Adrenal gland (tissue), 12 donors: ENCODE results near the gene JPT1. TPM values are rescaled to one million over a fixed set of nuclear protein-coding genes. Genes with fewer than 3 reads are reported as not detected.
"Not testable (repeated sequence)": the region's sequence is repeated elsewhere in the genome, so short reads cannot be mapped to it uniquely, and the experiment has no call there.

ENCODE experiments used
- DNase-seq, 7 donors: peaks; one replicate each; pipeline ENCODE4 v3.0.0-alpha.2; 2019 to 2020
- H3K27ac ChIP-seq, 5 donors: fragments of 200-600 bp; sonication (generic) in 4 of 5; 1 replicate in 3 of 5; 2 replicates in 2 of 5; pipeline versions ENCODE4 v1.5.1 to v1.8.0; 2016 to 2020; ENCODE audit warnings: mild to moderate bottlenecking in 1 of 5
- H3K27me3 ChIP-seq: fragments of 200-600 bp; 2 replicates; pipeline ENCODE4 v1.8.0; 2021
- H3K36me3 ChIP-seq, 2 donors: fragments of 200-600 bp; replicated peaks in 1 of 2; 1 replicate in 1 of 2; 2 replicates in 1 of 2; pipeline versions ENCODE4 v1.5.1 to v1.8.0; 2018 to 2022
- H3K4me1 ChIP-seq, 2 donors: fragments of 200-600 bp; replicated peaks in 1 of 2; 1 replicate in 1 of 2; 2 replicates in 1 of 2; pipeline versions ENCODE4 v1.5.1 to v1.8.0; 2018 to 2021
- H3K4me3 ChIP-seq, 4 donors: fragments of 200-600 bp; sonication (generic) in 3 of 4; one replicate each; pipeline ENCODE4 v1.5.1; 2016 to 2018
- H3K9me3 ChIP-seq, 3 donors: fragments of 200-600 bp; sonication (generic) in 1 of 3; replicated peaks in 1 of 3; 1 replicate in 2 of 3; 2 replicates in 1 of 3; pipeline versions ENCODE4 v1.5.1 to v1.8.0; 2016 to 2021
- CTCF ChIP-seq, 6 experiments: fragments of 450-650 bp in 4 of 6; fragments of 200-600 bp in 2 of 6; sonication (generic) in 1 of 6; IDR thresholded peaks; 1 replicate in 5 of 6; 2 replicates in 1 of 6; pipeline versions ENCODE4 v1.5.1 to v1.8.0; 2016 to 2021; ENCODE audit warnings: antibody characterized with exemption in 6 of 6, mild to moderate bottlenecking in 2 of 6, moderate library complexity in 1 of 6
- POLR2A ChIP-seq, 2 donors: fragments of 450-650 bp; IDR thresholded peaks; one replicate each; pipeline ENCODE4 v1.6.1; 2017; ENCODE audit warnings: antibody characterized with exemption in 2 of 2, mild to moderate bottlenecking in 2 of 2, moderate library complexity in 1 of 2
- WGBS, 4 donors: extraction: QIAGEN DNeasy Blood & Tissue Kit in 2 of 4; methylation state at CpG; one replicate each; pipeline versions ENCODE4 v1.1.5 to v1.1.7; 2013 to 2017; 5-methylcytosine and 5-hydroxymethylcytosine counted together
- intact Hi-C, 2 donors: fragments of 100-400 bp; cut with DNase I; formaldehyde crosslinking; loops; one replicate each; pipeline versions ENCODE4 v1.14.1 to v1.15.0; 2022 to 2023
- polyA plus RNA-seq, 3 donors: library from polyadenylated mRNA; stranded (reverse); fragments of 200-250 nt in 2 of 3; fragments of 350-450 nt in 1 of 3; fragmentation: Illumina TruSeq in 1 of 3; extraction: RNeasy Lipid Tissue Mini Kit (QIAGEN cat#74804) in 1 of 3; gene quantifications; one replicate each; pipeline ENCODE4 v1.2.3, GENCODE V29; 2013 to 2014
- total RNA-seq, 9 donors: library from RNA; depleted of rRNA in 4 of 9; stranded (reverse); fragments of >200 nt in 4 of 9; fragments of 120-200 nt in 1 of 9; fragmentation: NEBNext Ultra II Directional in 1 of 9; extraction: Animal tissue kit (Norgen Biotek cat#: 25700) in 1 of 9; gene quantifications; one replicate each; pipeline versions ENCODE4 v1.1.0 to v1.2.4, GENCODE V29; 2013 to 2023
- donor health status: healthy with polysubstance abuse.
- donor health status: Bipolar disorder and iron deficiency.
- donor health status: DM: yes; HTN: yes; CAD: no.
- donor health status: DM: no; HTN: no; CAD: no.
- donor health status: DM: no; HTN: no; CAD: no.
- donor health status: DM: yes; HTN: yes; CAD: no.

Gene JPT1
- total and polyA plus RNA-seq, 12 donors: 34.2 to 232 (median 67.2) TPM

GRCh38 chr17:75130059-75130631, 24.2 kb downstream of the JPT1 start:
- H3K27ac ChIP-seq: peak overlapping the region in 2 of 5 donors; percentile 81 to 88
- H3K4me3 ChIP-seq: peak overlapping the region in 1 of 4 donors; percentile 86

GRCh38 chr17:75129576-75129975, 24.7 kb downstream of the JPT1 start:
- intact Hi-C loops: loop anchor here in 1 of 2 donors (10.0 kb wide), 1 partner anchor 45 kb away; no protein-coding TSS in a partner anchor

More at GRCh38 chr17:75130059-75130631, 24.2 kb downstream of the JPT1 start:
- 80 to 85% (median 83%) methylated on average over 15 to 24 of the region's 24 CpGs for WGBS, 4 donors
- H3K9me3 ChIP-seq: no peaks in the 10 kb centered on the region
- DNase-seq: no peak
- intact Hi-C loops: no loop called here
- TF ChIP-seq CTCF (IDR thresholded peaks at IDR 0.05) (no peak), POLR2A (IDR thresholded peaks at IDR 0.05) (no peak)
- no peaks in the 10 kb centered on the region for H3K27me3 ChIP-seq
- peaks cover 0 to 8% of the 10 kb centered on the region in 2 donors for H3K36me3 ChIP-seq
- peaks cover 6 to 16% of the 10 kb centered on the region in 2 donors for H3K4me1 ChIP-seq

GRCh38 chr17:75128694-75129505, 25.4 kb downstream of the JPT1 start:
- TF ChIP-seq CTCF (IDR thresholded peaks at IDR 0.05) (no peak), POLR2A (IDR thresholded peaks at IDR 0.05) (no peak)
- Histone ChIP-seq H3K27ac (no peak overlapping the region), H3K4me1 (peaks cover 16 to 25% of the 10 kb centered on the region in 2 donors), H3K4me3 (no peak overlapping the region), H3K9me3 (no peaks in the 10 kb centered on the region), H3K27me3 (no peaks in the 10 kb centered on the region), H3K36me3 (peaks cover 0 to 8% of the 10 kb centered on the region in 2 donors)
- intact Hi-C loops: loop anchor here in 1 of 2 donors (10.0 kb wide), 1 partner anchor 46 kb away; no protein-coding TSS in a partner anchor
- DNase-seq: no peak
- 89 to 95% (median 93%) methylated on average over 11 to 33 of the region's 33 CpGs for WGBS, 4 donors

More at GRCh38 chr17:75129576-75129975, 24.7 kb downstream of the JPT1 start:
- Histone ChIP-seq H3K4me1 (peaks cover 9 to 20% of the 10 kb centered on the region in 2 donors), H3K27ac (no peak overlapping the region), H3K9me3 (no peaks in the 10 kb centered on the region), H3K27me3 (no peaks in the 10 kb centered on the region), H3K36me3 (peaks cover 0 to 8% of the 10 kb centered on the region in 2 donors), H3K4me3 (no peak overlapping the region)
- DNase-seq: no peak
- TF ChIP-seq POLR2A (IDR thresholded peaks at IDR 0.05) (no peak), CTCF (IDR thresholded peaks at IDR 0.05) (no peak)
- WGBS, 4 donors: 82 to 95% (median 88%) methylated on average over 3 to 9 of the region's 9 CpGs

GRCh38 chr17:75127936-75128335, 26.4 kb downstream of the JPT1 start:
- DNase-seq, H3K9me3 ChIP-seq, H3K27me3 ChIP-seq, H3K4me3 ChIP-seq, H3K27ac ChIP-seq, H3K36me3 ChIP-seq: not testable (repeated sequence)
- peaks cover 16 to 26% of the 10 kb centered on the region in 2 donors for H3K4me1 ChIP-seq
- WGBS, 4 donors: 88 to 90% (median 89%) methylated on average over 5 of the region's 5 CpGs
- intact Hi-C loops: loop anchor here in 1 of 2 donors (10.0 kb wide), 1 partner anchor 47 kb away; no protein-coding TSS in a partner anchor
